GM23338 (cell line): ENCODE data around the gene GAK. TPM values are rescaled to one million over a fixed set of nuclear protein-coding genes. Genes with fewer than 3 reads are reported as not detected.

Experiments
- polyA plus RNA-seq: library from polyadenylated mRNA; unstranded; fragments of >200 nt; fragmentation: Nextera tagmentation; extraction: Ambion mirVana; gene quantifications from 2 replicates; pipeline ENCODE4 v1.2.1, GENCODE V29; 2016
- total RNA-seq: library from RNA; depleted of rRNA; stranded (reverse); fragments of >200 nt; shearing (Covaris generic); gene quantifications from 2 replicates; pipeline ENCODE4 v1.2.3, GENCODE V29; 2014; rRNA removed

The GAK gene
- total and polyA plus RNA-seq, 2 experiments from 2014 or later: 48.5 to 124 TPM

Other genes with a start within 250 kb of the GAK start
- gene SLC49A3, start 243.2 kb downstream of the GAK start, total RNA-seq: 2.6 and 3.7 TPM in 2 replicates
- 1.1 and 1.3 TPM in 2 replicates for gene SLC49A3, start 243.2 kb downstream of the GAK start, polyA plus RNA-seq
- 49.0 and 53.8 TPM in 2 replicates for gene PCGF3, start 226.5 kb downstream of the GAK start, total RNA-seq
- gene PCGF3, start 226.5 kb downstream of the GAK start, polyA plus RNA-seq: 31.0 and 33.1 TPM in 2 replicates
- 0.58 and 0.97 TPM in 2 replicates for gene CPLX1, start 106.2 kb downstream of the GAK start, total RNA-seq
- gene CPLX1, start 106.2 kb downstream of the GAK start, polyA plus RNA-seq: 0.86 and 1.1 TPM in 2 replicates
- gene TMEM175, start 144 bp upstream of the GAK start, total RNA-seq: 4.2 and 11.4 TPM in 2 replicates
- 6.5 and 8.0 TPM in 2 replicates for gene TMEM175, start 144 bp upstream of the GAK start, polyA plus RNA-seq
- 18.6 and 22.4 TPM in 2 replicates for gene DGKQ, start 41.3 kb upstream of the GAK start, total RNA-seq
- 3.4 and 4.0 TPM in 2 replicates for gene DGKQ, start 41.3 kb upstream of the GAK start, polyA plus RNA-seq
- gene IDUA, start 54.7 kb upstream of the GAK start, total RNA-seq: 0.62 and 6.1 TPM in 2 replicates
- gene IDUA, start 54.7 kb upstream of the GAK start, polyA plus RNA-seq: 0.80 and 1.3 TPM in 2 replicates
- gene SLC26A1, start 61.1 kb upstream of the GAK start, total RNA-seq: 0.10 and 0.16 TPM in 2 replicates
- gene SLC26A1, start 61.1 kb upstream of the GAK start, polyA plus RNA-seq: 0.07 and 0.27 TPM in 2 replicates
- 28.6 and 35.8 TPM in 2 replicates for gene FGFRL1, start 79.3 kb upstream of the GAK start, total RNA-seq
- 7.0 and 7.3 TPM in 2 replicates for gene FGFRL1, start 79.3 kb upstream of the GAK start, polyA plus RNA-seq
- gene RNF212, start 181.2 kb upstream of the GAK start, total RNA-seq: 11.8 and 20.6 TPM in 2 replicates
- 17.0 and 19.7 TPM in 2 replicates for gene RNF212, start 181.2 kb upstream of the GAK start, polyA plus RNA-seq
- 2.1 and 2.2 TPM in 2 replicates for gene SPON2, start 240.3 kb upstream of the GAK start, total RNA-seq
- 1.2 and 2.4 TPM in 2 replicates for gene SPON2, start 240.3 kb upstream of the GAK start, polyA plus RNA-seq